NT2/D1 (cell line): ENCODE data around the gene PRICKLE3.
"Not testable (repeated sequence)": the region's sequence is repeated elsewhere in the genome, so short reads cannot be mapped to it uniquely, and the experiment has no call there.

ENCODE experiments used
- YY1 ChIP-seq: IDR thresholded peaks from 2 replicates; pipeline ENCODE4 v1.6.1; 2011; ENCODE audit not compliant: insufficient read length, insufficient read depth
- ZNF274 ChIP-seq: IDR thresholded peaks from 2 replicates; pipeline ENCODE4 v1.6.1; 2011; ENCODE audit warnings: mild to moderate bottlenecking, low read depth, low read length

GRCh38 chrX:49127742-49128258 is 58.4 kb downstream of the PRICKLE3 start:
- not testable (repeated sequence) for TF ChIP-seq YY1, ZNF274
